Regular cardiac myocyte (primary cell): ENCODE data around the gene CD27. TPM values are rescaled to one million over a fixed set of nuclear protein-coding genes. Genes with fewer than 3 reads are reported as not detected.

ENCODE experiments used
- total RNA-seq: library from RNA; depleted of rRNA; stranded (reverse); fragments of >200 nt; gene quantifications from 2 replicates; pipeline ENCODE4 v1.2.3, GENCODE V29; 2014

The CD27 gene
- total RNA-seq = not detected in 2 replicates

GRCh38 chr12:6444704-6445688 is at the start of gene CD27:
Gene CD27, plus strand, starts transcription at chr12:6444955. Its CDS starts 141 bp downstream, at chr12:6445096.

GRCh38 chr12:6451348-6452244 is 6.8 kb downstream of the CD27 start, which contains the start of gene TAPBPL:
Gene TAPBPL, plus strand, starts transcription at chr12:6452042. Its CDS starts 207 bp downstream, at chr12:6452249.

GRCh38 chr12:6470375-6471163 is 25.8 kb downstream of the CD27 start, which contains the start of gene VAMP1:
Gene VAMP1, minus strand, starts transcription at chr12:6470677. Its CDS starts 146 bp downstream, at chr12:6470531.

GRCh38 chr12:6492838-6493496 is 48.2 kb downstream of the CD27 start, which contains the start of gene MRPL51:
Gene MRPL51, minus strand, starts transcription at chr12:6493262. Its CDS starts 126 bp downstream, at chr12:6493136.

GRCh38 chr12:6493497-6494257 is 48.9 kb downstream of the CD27 start, which contains the start of gene NCAPD2:
Gene NCAPD2, plus strand, starts transcription at chr12:6494102. Its CDS starts 997 bp downstream, at chr12:6495099.

Other genes starting within 250 kb of the CD27 start
- 287 and 641 TPM in 2 replicates for gene CD9, start 244.6 kb upstream of the CD27 start, total RNA-seq
- gene PLEKHG6, start 134.3 kb upstream of the CD27 start, total RNA-seq = under 0.01 TPM in 1 of 2 replicates, not detected in the other
- 91.3 and 116 TPM in 2 replicates for gene TNFRSF1A, start 102.9 kb upstream of the CD27 start, total RNA-seq
- gene SCNN1A, start 69.4 kb upstream of the CD27 start, total RNA-seq = 0.58 and 1.4 TPM in 2 replicates
- gene LTBR, start 60.8 kb upstream of the CD27 start, total RNA-seq = 36.8 and 71.0 TPM in 2 replicates
- 3.8 and 13.5 TPM in 2 replicates for gene TAPBPL, start 7.1 kb downstream of the CD27 start, total RNA-seq
- 2.7 and 3.7 TPM in 2 replicates for gene VAMP1, start 25.7 kb downstream of the CD27 start, total RNA-seq
- 86.8 and 164 TPM in 2 replicates for gene MRPL51, start 48.3 kb downstream of the CD27 start, total RNA-seq
- gene NCAPD2, start 49.1 kb downstream of the CD27 start, total RNA-seq = 27.6 and 102 TPM in 2 replicates
- gene GAPDH, start 89.6 kb downstream of the CD27 start, total RNA-seq = 10,543 and 12,698 TPM in 2 replicates
- gene IFFO1, start 111.1 kb downstream of the CD27 start, total RNA-seq = 9.0 and 21.4 TPM in 2 replicates
- 16.3 and 29.1 TPM in 2 replicates for gene NOP2, start 123.3 kb downstream of the CD27 start, total RNA-seq
- 152 and 224 TPM in 2 replicates for gene CHD4, start 162.4 kb downstream of the CD27 start, total RNA-seq
- not detected in 2 replicates for gene LPAR5, start 191.0 kb downstream of the CD27 start, total RNA-seq
- gene ACRBP, start 202.5 kb downstream of the CD27 start, total RNA-seq = under 0.01 TPM in 1 of 2 replicates, not detected in the other
- gene ING4, start 218.2 kb downstream of the CD27 start, total RNA-seq = 19.7 and 33.5 TPM in 2 replicates
- 9.0 and 11.3 TPM in 2 replicates for gene ZNF384, start 244.4 kb downstream of the CD27 start, total RNA-seq